HG03103 (cell line): ENCODE data around the gene ZNF750.

Experiments
- ATAC-seq: cut with Tn5 transposase; IDR thresholded peaks from one replicate; pipeline ENCODE4 v1.9.1; 2021; ENCODE audit warnings: low read depth; ENCODE audit not compliant: unreplicated experiment

ZNF750 gene

DNA sequence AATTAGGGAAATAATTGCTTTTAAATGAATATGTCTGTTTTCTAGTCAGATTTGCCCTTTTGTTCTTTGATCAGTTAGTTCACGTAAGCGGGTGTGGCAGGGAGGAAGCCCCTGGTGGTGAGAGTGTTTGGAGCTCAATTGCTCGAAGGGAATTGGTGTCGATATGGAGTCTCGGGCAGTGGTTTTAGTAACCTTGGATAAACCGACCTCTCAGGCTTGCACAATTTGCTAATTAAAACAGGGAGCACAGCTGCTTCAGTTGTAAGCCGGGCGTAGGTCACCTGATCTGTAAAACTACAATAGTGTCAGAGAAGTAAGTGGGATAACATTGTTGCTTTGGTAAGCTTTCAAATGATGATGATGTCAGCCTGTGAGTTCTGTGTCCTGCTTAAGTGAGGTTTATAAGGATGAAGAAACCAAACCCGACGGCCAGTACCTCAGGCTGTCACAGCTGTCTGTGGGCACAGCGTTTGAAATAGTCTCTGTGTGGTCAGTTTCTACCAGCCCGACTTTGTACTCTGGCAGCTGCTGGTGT, 2.9 kb downstream of the ZNF750 start:
- ATAC-seq: no peak

GRCh38 chr17:82835766-82836512, 3.9 kb downstream of the ZNF750 start:
- no peak for ATAC-seq

DNA sequence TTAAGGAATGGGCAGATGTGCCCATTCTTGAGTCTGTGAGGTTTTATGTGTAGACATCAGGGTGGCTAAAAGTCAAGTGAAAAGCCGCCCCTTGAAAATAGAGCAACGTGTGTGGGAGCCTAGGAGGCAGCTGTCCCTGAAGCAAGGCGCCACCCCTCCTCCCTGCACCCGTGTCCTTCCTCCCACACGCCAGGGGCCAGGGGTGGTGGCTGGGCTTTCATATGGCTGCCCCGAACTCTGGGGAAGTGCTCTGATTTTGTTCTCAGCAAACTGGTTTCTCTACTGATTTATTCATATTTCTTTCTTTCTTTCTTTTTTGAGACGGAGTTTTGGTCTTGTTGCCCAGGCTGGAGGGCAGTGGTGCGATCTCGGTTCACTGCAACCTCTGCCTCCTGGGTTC, 4.7 kb downstream of the ZNF750 start:
- no peak for ATAC-seq

DNA sequence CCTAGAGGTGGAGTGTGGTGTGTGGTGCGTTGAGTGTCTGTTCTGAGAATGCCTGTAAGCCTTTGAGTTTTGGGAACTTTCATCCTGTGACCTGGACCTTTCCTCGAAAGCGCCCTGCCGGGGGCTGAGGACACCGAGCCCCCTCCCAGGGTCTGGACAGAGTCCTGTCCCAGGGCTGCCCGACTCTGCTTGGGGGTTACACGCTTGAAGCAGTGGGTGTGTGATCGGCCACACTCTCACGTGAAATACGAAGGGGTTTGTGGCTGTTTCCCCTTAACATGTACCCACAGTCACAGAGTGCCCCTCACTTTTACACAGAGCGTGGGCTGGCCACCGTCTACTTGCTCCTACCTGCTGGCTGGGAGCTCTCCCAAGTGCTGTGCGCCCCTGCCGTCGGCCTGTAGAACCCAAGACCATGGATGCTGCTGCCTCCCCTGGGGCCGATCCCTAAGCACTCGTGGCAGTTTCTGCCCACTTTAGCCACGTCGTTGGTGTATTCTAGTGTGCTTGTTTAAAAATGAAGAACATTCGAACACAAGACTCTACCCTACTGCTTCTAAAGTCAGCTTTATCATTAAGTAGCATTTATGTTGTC, 6.8 kb downstream of the ZNF750 start:
- ATAC-seq: no peak

DNA sequence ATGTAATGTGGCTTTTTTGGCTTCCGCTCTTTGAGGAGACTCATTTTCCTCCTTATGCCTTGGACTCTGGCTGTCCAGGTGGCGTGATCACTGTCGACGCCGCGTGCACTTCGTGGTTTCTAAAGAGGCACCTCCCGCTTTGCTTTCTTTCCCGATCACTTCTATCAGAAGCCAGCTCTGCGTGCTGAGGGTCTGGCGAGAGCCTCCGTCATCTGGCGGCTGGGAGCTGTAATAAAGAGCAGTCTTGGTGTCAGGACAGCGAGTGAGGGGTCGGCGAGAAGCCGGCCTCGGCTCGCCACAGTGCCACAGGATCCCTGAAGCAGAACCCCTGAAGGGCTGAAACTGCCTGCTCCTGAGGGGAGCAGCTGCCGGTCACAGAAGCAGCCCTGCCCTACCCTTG, 7.4 kb downstream of the ZNF750 start:
- no peak for ATAC-seq

GRCh38 chr17:82831818-82832200, 8.0 kb downstream of the ZNF750 start:
- no peak for ATAC-seq

DNA sequence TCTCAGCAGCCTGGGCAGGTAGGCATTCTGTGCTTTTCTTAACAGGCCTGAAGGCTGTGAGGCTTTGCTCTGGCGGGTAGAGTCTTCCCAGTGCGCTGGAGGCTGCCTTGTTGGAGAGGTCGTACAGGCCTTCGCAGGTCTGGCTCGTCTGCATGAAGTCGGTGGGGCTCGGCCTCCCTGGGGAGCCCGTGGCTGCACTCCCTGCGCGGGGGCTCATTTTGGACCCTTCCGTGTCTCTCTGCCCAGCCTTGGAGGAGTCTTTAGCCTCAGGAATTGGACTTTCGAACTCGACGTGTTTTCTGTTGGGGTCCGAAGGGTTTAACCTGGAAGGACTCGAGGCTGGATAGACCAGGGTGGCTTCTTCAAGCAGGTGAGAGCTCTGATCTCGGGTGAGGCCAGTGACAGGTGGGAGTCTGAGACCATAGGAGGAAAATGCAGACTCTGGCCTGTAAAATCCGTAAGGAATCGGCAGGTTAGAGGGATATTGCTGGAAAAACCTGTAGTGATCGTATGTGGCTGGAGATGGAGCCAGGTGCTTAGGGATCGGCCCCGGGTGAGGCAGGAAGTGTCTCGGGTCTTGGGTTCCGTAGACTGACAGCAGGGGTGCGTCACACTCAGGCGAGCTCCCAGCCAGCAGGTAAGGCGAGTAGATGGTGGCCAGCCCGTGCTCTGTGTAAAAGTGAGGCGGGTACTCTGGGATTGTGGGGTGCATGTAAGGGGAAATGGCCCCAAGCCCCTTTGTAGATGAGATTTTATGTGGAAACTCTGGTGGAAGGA, 8.6 kb downstream of the ZNF750 start:
- ATAC-seq: no peak

- ATAC-seq: no peak
Observed at GRCh38 chr17:82830249-82830661, 9.6 kb downstream of the ZNF750 start.

GRCh38 chr17:82828875-82829487, 10.8 kb downstream of the ZNF750 start:
- no peak for ATAC-seq

DNA sequence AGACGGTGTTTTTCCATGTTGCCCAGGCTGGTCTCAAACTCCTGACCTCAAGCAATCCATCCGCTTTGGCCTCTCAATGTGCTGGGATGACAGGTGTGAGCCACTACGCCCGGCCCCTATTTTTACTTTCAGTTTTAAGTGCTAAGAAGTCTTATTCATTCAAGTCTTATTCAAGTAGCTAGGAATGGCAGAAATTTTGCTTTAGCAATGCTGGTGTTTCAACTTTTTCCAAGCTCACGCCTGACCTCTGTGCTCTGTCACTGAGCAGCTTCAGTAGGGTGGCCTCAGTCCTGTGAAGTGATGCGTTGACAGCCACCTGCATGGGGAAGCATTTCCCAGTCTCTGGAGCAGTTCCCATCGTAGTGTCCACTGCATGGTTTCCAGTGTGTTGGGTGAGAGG, 12.9 kb downstream of the ZNF750 start:
- no peak for ATAC-seq

DNA sequence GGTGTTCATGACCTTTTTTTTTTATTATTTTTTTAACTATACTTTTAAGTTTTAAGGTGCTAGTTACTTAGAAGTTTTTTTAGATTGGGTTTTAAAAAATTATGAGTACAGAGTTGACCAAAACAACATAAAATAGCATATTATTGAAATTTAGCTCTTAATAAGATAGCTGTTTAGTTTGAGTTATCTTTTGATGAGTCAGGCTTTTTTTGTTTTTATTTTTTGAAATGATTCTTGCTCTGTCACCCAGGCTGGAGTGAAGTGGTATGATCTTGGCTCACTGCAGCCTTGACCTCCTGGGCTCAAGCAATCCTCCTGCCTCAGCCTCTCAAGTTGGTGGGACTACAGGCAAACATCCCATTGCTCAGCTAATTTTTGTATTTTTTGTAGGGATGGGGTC, 13.6 kb downstream of the ZNF750 start:
- no peak for ATAC-seq

- no peak for ATAC-seq
Observed at GRCh38 chr17:82825540-82826124, 14.2 kb downstream of the ZNF750 start.

GRCh38 chr17:82823004-82823403, 16.8 kb downstream of the ZNF750 start:
- no peak for ATAC-seq

DNA sequence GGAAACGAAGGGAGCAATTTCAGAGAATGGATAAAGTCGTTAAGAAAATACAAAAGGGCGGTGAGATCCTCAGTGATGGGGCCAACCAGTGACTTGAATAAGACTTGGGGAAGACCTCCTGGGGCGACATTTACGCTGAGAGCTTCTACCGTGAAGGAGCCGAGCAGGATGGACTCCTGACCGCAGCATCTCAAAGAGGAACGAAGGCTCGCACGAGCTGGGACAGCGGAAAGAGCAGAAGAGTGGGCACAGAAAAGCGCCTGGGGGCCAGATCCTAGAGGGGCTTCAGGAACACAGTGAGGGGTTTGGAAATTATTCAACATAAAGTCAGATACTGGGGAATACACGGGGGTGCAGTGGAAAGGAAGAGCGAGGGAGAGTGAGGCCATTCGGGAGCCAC, 17.5 kb downstream of the ZNF750 start:
- ATAC-seq: no peak

GRCh38 chr17:82821554-82821953, 18.3 kb downstream of the ZNF750 start:
- no peak for ATAC-seq

DNA sequence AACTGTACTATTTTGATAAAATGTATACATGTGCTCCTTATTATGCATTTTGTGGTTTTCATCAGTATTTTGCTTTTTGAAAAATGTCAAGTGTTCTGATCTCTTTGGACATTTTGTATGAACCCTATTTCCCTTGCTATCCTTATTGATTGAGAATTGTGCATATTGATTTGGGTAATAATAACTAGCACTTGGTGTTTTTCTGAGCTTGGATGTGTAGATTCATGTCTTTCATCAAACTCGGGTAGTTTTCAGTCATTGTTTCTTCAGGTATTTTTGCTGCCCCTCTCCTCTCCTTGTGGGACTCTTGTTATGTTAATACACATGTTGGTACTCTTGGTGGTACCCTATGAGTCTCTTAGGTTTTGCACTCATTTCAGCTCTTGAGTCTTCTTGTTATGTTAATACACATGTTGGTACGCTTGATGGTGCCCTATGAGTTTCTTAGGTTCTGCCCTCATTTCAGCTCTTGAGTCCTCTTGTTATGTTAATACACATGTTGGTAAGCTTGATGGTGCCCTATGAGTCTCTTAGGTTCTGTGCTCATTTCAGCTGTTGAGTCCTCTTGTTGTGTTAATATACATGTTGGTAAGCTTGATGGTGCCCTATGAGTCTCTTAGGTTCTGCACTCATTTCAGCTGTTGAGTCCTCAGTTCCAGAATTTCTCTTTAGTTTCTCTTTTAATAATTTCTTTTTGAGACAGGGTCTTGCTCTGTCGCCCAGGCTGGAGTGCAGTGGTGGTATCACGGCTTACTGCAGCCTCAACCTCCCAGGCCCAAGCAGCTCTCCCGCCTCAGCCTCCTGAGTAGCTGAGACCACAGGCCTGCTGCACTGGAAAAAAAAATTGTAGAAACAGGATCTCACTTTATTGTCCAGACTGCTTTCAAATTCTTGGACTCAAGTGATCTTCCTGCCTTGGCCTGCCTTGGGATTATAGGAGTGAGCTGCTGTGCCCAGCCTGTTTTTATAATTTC, 19.3 kb downstream of the ZNF750 start:
- no peak for ATAC-seq

- no peak for ATAC-seq
Observed at GRCh38 chr17:82817947-82818346, 21.9 kb downstream of the ZNF750 start.

DNA sequence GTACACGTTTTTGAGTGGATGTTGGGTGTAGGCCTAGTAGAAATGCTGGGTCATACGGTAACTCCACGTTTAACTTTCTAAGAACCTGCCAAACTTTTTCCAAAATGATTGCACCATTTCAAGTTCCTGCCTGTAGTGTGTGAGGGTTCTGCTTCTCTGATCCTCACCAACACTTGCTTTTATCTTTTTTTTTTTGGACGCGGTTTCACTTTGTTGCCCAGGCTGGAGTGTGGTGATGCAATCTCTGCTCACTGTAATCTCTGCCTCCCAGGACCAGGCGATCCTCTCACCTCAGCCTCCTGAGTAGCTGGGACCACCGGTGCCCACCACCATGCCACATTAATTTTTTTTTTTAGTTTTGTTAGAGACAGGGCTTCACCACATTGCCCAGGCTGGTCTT, 23.5 kb downstream of the ZNF750 start:
- ATAC-seq: no peak

GRCh38 chr17:82815790-82816305, 24.0 kb downstream of the ZNF750 start:
- ATAC-seq: no peak
